Ectodermal cell (in vitro differentiated cells): ENCODE data around the gene DLST.

Experiments
- H3K27ac ChIP-seq: 2 replicates; pipeline ENCODE4 v1.7.0; 2013; ENCODE audit warnings: mild to moderate bottlenecking, low read depth, low read length; ENCODE audit not compliant: insufficient read depth, poor library complexity, severe bottlenecking
- H3K27me3 ChIP-seq: 2 replicates; pipeline ENCODE4 v1.7.0; 2013; ENCODE audit warnings: mild to moderate bottlenecking, low read length; ENCODE audit not compliant: insufficient read depth, control insufficient read depth, poor library complexity, severe bottlenecking
- H3K36me3 ChIP-seq: one replicate; pipeline ENCODE4 v1.7.0; 2013; ENCODE audit warnings: low read length; ENCODE audit not compliant: control insufficient read depth, insufficient read depth
- H3K4me1 ChIP-seq: one replicate; pipeline ENCODE4 v1.7.0; 2013; ENCODE audit warnings: low read length; ENCODE audit not compliant: control insufficient read depth, insufficient read depth
- H3K4me3 ChIP-seq: 2 replicates; pipeline ENCODE4 v1.7.0; 2013; ENCODE audit warnings: low read depth, low read length, control low read depth; ENCODE audit not compliant: insufficient read depth
- H3K9me3 ChIP-seq: 2 replicates; pipeline ENCODE4 v1.7.0; 2013; ENCODE audit warnings: mild to moderate bottlenecking, low read length, moderate library complexity; ENCODE audit not compliant: control insufficient read depth
- WGBS, 2 experiments: methylation state at CpG; one replicate each; pipeline ENCODE4 v1.1.7; 2013; ENCODE audit warnings: missing lambda C conversion rate in 2 of 2; 5-methylcytosine and 5-hydroxymethylcytosine counted together

The DLST gene

GRCh38 chr14:74896400-74896799 lies 14.7 kb downstream of the DLST start:
- 95 to 100% methylated on average over 3 of the region's 3 CpGs for WGBS, 2 experiments
- H3K27me3 ChIP-seq: no peaks in the 10 kb centered on the region
- H3K9me3 ChIP-seq: no peaks in the 10 kb centered on the region
- H3K36me3 ChIP-seq: peaks cover 63% of the 10 kb centered on the region
- H3K4me3 ChIP-seq: no peak overlapping the region
- H3K4me1 ChIP-seq: no peaks in the 10 kb centered on the region
- no peak overlapping the region for H3K27ac ChIP-seq

- Histone ChIP-seq H3K27ac (no peak overlapping the region), H3K27me3 (no peaks in the 10 kb centered on the region), H3K36me3 (peaks cover 62% of the 10 kb centered on the region), H3K4me3 (no peak overlapping the region), H3K9me3 (no peaks in the 10 kb centered on the region), H3K4me1 (no peaks in the 10 kb centered on the region)
- WGBS, 2 experiments: 95 to 96% methylated on average over 3 of the region's 4 CpGs
Observed at GRCh38 chr14:74897642-74898041, 15.9 kb downstream of the DLST start.

DNA sequence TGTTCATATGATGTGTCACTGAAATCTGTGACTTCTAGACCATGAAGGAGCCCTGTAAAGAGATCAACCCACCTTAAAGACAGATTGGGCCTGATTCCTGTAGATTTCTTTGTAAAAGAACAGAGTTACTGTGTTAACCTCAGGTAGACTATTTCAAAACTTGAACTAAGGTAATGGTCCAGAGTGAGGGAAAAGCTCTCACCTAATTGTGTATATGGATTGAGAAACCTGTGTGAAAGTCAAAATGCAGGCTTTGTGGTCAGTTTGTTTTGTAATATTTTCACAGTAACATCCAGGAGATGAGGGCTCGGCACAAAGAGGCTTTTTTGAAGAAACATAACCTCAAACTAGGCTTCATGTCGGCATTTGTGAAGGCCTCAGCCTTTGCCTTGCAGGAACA lies 16.4 kb downstream of the DLST start:
- 90 to 94% methylated on average over 2 of the region's 2 CpGs for WGBS, 2 experiments
- H3K9me3 ChIP-seq: no peaks in the 10 kb centered on the region
- H3K27me3 ChIP-seq: no peaks in the 10 kb centered on the region
- H3K27ac ChIP-seq: no peak overlapping the region
- H3K36me3 ChIP-seq: peaks cover 62% of the 10 kb centered on the region
- H3K4me3 ChIP-seq: no peak overlapping the region
- H3K4me1 ChIP-seq: no peaks in the 10 kb centered on the region

DNA sequence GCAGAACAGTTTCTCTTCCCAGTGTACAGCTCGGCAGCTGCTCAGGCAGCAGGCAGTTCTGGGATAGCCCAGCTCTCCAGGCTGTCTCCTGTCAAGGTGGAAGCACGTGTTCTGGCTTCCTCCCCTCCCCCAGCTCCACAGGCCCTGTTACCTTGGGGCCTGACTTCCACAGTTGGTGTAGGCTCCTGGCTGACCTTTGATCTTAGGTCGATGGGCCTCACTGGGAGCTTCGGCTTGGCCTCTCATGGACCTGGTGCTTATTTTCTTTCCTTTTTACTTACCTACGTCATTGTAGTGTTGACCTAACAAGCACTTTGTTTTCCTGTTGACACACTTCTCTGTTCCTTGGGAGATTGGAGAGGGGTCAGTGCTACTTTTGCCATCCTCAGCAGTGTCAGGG lies 17.0 kb downstream of the DLST start:
- Histone ChIP-seq H3K4me3 (no peak overlapping the region), H3K36me3 (peaks cover 57% of the 10 kb centered on the region), H3K4me1 (no peaks in the 10 kb centered on the region), H3K27ac (no peak overlapping the region), H3K27me3 (no peaks in the 10 kb centered on the region), H3K9me3 (no peaks in the 10 kb centered on the region)
- WGBS, 2 experiments: 94 to 95% methylated on average over 5 of the region's 5 CpGs

- Histone ChIP-seq H3K4me3 (no peak overlapping the region), H3K27ac (peak overlapping the region; percentile 60), H3K36me3 (peaks cover 35% of the 10 kb centered on the region), H3K27me3 (no peaks in the 10 kb centered on the region), H3K9me3 (no peaks in the 10 kb centered on the region), H3K4me1 (no peaks in the 10 kb centered on the region)
- 77 to 78% methylated on average over 10 of the region's 10 CpGs for WGBS, 2 experiments
Observed at GRCh38 chr14:74902941-74903705, 21.4 kb downstream of the DLST start.

DNA sequence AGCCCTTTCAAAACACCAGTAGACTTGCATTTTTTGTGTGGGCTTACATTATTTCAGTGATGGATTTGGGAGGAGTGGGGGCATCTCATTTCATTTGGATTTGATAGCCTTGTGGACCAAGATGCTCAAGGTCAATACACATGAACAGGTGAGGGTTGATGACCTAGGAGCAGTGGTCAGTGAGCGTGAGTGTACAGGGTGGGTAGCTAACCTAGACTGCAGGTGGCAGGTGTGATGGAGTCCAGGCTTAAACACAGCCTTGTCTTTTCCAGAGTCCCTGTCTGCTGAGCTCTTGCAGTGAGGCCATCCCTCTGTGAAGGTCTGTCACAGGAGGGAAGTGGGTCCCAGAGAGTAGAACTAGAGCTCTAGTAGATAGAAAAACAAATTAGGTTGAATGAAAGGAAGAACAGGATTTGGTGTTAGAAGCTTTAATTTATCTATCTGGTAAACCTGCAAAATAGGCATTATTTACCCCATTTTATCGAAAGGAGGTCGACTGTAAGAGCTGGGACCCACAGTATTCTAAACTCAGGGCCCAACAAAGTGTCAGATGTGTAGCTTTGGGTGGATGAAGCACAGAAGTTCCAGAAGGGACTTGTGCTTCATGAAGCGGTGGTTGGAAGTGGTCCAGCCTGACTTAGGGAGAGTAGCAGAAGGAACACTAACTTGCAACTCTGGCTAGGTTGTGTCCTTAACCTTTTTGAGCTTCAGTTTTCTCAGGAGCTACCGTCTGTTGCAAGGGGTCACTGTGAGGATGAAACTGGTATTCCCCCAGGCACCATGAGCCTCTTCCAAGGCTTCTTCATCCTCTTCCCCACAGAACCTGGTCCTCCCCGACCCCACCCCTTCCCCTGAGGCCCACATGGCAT lies 23.2 kb downstream of the DLST start:
- H3K36me3 ChIP-seq: peaks cover 18% of the 10 kb centered on the region

GRCh38 chr14:74905595-74906142 lies 24.0 kb downstream of the DLST start:
- H3K4me3 ChIP-seq: no peak overlapping the region

More for the DNA sequence above, 23.2 kb downstream of the DLST start:
- no peaks in the 10 kb centered on the region for H3K4me1 ChIP-seq
- no peak overlapping the region for H3K27ac ChIP-seq
- no peaks in the 10 kb centered on the region for H3K9me3 ChIP-seq
- H3K4me3 ChIP-seq: no peak overlapping the region
- no peaks in the 10 kb centered on the region for H3K27me3 ChIP-seq
- whole genome bisulfite sequencing, 2 experiments: 94 to 97% methylated on average over 6 of the region's 6 CpGs

DNA sequence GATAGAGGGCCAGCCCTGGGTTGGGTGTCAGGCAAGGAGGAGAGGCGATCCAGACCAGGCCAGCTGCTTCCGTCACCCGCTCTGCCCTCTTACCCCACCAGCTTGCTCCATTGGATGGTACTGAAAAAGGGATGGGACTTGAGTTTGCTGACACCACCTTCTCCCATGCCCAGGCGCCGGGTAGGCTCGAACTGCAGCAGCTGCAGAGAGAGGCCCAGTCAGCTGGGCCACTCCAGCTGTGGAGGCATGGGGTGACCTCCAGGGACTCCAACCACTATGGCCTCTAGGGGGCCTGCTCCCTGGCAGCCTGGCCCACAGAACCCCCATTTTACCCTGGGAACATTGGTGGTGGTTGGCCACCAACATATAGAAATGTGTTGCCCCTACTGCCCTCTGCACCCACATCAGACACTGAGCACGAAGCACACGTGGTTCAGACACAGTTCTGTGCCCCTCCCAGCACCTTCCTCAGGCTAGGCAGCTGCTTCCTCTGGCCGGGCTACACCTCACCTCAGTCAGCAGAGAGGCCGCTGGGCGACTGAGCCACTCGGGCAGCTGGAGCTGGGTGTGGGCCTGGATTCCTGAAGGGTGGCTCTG lies 25.3 kb downstream of the DLST start:
- H3K4me3 ChIP-seq: no peak overlapping the region
- H3K9me3 ChIP-seq: no peaks in the 10 kb centered on the region
- no peaks in the 10 kb centered on the region for H3K27me3 ChIP-seq
- peaks cover 6% of the 10 kb centered on the region for H3K36me3 ChIP-seq
- WGBS, 2 experiments: 92 to 94% methylated on average over 12 of the region's 12 CpGs
- H3K4me1 ChIP-seq: no peaks in the 10 kb centered on the region
- H3K27ac ChIP-seq: no peak overlapping the region

More at GRCh38 chr14:74905595-74906142, 24.0 kb downstream of the DLST start:
- WGBS, 2 experiments: 68% methylated on average over 14 of the region's 14 CpGs
- Histone ChIP-seq H3K9me3 (no peaks in the 10 kb centered on the region), H3K27ac (no peak overlapping the region), H3K4me1 (no peaks in the 10 kb centered on the region), H3K36me3 (peaks cover 11% of the 10 kb centered on the region), H3K27me3 (no peaks in the 10 kb centered on the region)

DNA sequence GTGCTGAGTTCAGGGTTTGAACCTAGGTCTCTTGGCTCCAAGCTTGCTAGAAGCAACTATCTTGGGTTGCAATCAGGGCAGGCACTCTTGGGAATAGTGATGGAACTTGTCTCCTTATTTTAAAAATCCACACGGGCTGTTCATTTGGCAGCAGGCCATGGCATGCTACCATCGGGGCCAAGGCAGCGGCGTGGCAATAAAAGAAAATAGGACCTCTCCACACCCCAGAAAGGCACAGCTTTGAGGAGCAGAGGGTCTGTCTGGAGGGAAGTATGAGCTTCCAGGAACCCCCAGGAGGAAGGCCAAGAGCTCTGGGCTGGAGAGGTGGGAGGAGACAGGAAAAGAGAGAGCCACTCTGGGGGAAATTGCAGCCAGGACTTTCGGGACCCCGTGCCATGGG lies 26.0 kb downstream of the DLST start:
- H3K9me3 ChIP-seq: no peaks in the 10 kb centered on the region
- WGBS, 2 experiments: 94 to 95% methylated on average over 6 of the region's 6 CpGs
- no peak overlapping the region for H3K27ac ChIP-seq

More for the DNA sequence above, 26.0 kb downstream of the DLST start:
- H3K36me3 ChIP-seq: peaks cover 5% of the 10 kb centered on the region
- H3K27me3 ChIP-seq: no peaks in the 10 kb centered on the region
- no peaks in the 10 kb centered on the region for H3K4me1 ChIP-seq
- H3K4me3 ChIP-seq: no peak overlapping the region
